Stimulated activated naive CD4-positive, alpha-beta T cell treated with Interleukin-2 at 50 U/mL for 16 hours (primary cell): ENCODE data around the gene SEMA4B.

Source experiments
- DNase-seq: peaks from one replicate; lab custom pipeline; 2025; lab: John Stamatoyannopoulos, UW

The SEMA4B gene

GRCh38 chr15:90207252-90207651, 6.1 kb downstream of the SEMA4B start:
- DNase-seq: no peak

- no peak for DNase-seq
These were observed 7.2 kb downstream of the SEMA4B start for GRCh38 chr15:90208356-90208755.

- DNase-seq: no peak
These were observed 8.5 kb downstream of the SEMA4B start for GRCh38 chr15:90209591-90209990.

- no peak for DNase-seq
These were observed 9.5 kb downstream of the SEMA4B start for GRCh38 chr15:90210593-90210992.

GRCh38 chr15:90211009-90211408, 9.9 kb downstream of the SEMA4B start:
- no peak for DNase-seq

GRCh38 chr15:90211440-90212143, 10.5 kb downstream of the SEMA4B start:
- DNase-seq: no peak

GRCh38 chr15:90212221-90213098, 11.3 kb downstream of the SEMA4B start:
- no peak for DNase-seq

GRCh38 chr15:90213122-90213817, 12.1 kb downstream of the SEMA4B start:
- DNase-seq: no peak

- DNase-seq: no peak
These were observed 12.7 kb downstream of the SEMA4B start for GRCh38 chr15:90213818-90214204.

- no peak for DNase-seq
These were observed 13.5 kb downstream of the SEMA4B start for GRCh38 chr15:90214553-90215196.

GRCh38 chr15:90217671-90218394, 16.7 kb downstream of the SEMA4B start:
- DNase-seq: no peak

- DNase-seq: peak; percentile 13
These were observed 18.5 kb downstream of the SEMA4B start for GRCh38 chr15:90219421-90220141.

GRCh38 chr15:90221246-90221900, 20.2 kb downstream of the SEMA4B start:
- DNase-seq: peak; percentile 3

- DNase-seq: no peak
These were observed 21.4 kb downstream of the SEMA4B start for GRCh38 chr15:90222547-90222946.

- DNase-seq: no peak
These were observed 22.5 kb downstream of the SEMA4B start for GRCh38 chr15:90223441-90224165.

GRCh38 chr15:90225047-90225446, 23.9 kb downstream of the SEMA4B start:
- DNase-seq: no peak

- DNase-seq: no peak
These were observed 24.5 kb downstream of the SEMA4B start for GRCh38 chr15:90225504-90226234.

GRCh38 chr15:90227336-90227735, 26.2 kb downstream of the SEMA4B start:
- no peak for DNase-seq
